HG02763 (cell line): Measurements from ENCODE around the gene COL5A1.

Experiments used
- ATAC-seq: cut with Tn5 transposase; IDR thresholded peaks from one replicate; pipeline ENCODE4 v1.9.1; 2021; ENCODE audit warnings: mild to moderate bottlenecking, moderate library complexity; ENCODE audit not compliant: unreplicated experiment

COL5A1 gene

GRCh38 chr9:134737842-134738580 is 96.4 kb downstream of the COL5A1 start:
- no peak for ATAC-seq

DNA sequence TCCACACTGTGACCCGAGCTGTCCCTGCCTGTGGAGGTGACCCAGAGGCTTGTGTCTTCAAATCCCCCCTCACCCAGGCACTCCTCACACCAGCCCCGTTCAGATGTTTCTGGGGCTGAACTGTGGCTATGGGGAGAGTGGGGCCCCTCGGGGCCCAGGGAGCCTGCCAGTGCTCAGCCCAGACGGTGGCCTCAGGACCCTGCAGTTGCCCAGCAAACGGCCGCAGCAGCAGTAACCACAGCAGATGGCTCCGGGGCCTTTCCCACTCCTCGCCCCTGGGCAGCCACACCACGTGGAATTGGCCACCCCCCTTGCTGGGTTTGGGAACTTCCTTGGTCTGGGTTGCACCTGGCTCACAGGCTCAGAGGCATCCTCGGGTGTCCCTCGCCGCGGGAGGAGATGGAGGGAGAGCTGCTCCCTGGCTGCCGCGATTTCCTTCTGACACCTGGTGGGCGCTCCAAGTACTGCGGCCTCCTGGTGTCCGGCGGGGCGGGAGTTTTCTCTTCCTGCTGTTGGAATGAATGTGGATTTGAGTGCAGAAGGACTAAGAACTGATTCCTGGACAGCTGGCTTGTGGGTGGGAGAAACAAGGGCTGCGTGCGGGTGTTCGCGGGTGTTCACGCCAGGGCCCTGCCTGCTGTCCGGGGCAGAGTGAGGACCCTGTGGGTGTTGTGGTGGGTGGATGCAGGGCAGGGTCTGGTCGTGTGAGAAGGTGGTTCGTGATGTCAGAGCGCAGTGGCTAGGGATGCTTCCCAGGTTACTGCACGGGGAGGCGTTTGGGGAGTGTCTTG is 97.5 kb downstream of the COL5A1 start:
- no peak for ATAC-seq

DNA sequence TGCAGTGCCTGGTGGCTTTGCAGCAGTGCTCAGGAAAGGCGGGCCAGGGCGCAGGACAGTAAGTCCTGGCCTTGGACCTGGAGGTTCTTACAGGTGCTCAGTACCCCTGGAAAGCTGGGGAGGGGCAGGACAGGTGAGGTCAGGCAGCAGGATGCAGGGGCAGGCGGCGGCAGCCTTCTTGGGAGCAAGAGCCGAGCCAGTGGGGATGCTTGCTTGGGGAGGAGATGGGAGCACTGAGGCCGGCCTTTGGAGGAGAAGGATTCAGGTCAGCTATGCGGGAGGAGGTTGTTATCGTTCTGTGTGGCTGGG is 98.0 kb downstream of the COL5A1 start:
- ATAC-seq: no peak

DNA sequence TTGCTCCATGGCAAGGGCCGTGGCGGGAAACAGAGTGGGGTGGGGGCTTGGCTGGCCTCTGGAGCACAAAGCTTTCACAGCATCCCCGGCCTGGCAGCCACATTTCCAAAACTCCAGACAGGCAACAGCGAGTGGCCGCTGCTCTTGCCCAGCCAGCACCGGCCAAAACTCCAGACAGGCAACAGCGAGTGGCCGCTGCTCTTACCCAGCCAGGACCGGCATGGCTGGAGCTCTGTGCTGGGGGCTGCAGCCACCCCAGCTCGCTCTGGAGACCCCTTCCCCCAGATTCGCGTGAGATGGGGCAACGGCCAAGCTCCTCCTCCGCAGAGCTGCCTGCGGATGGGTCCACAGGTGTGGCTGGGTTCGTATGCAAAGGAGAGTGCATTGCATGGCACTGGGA is 98.5 kb downstream of the COL5A1 start:
- ATAC-seq: no peak

DNA sequence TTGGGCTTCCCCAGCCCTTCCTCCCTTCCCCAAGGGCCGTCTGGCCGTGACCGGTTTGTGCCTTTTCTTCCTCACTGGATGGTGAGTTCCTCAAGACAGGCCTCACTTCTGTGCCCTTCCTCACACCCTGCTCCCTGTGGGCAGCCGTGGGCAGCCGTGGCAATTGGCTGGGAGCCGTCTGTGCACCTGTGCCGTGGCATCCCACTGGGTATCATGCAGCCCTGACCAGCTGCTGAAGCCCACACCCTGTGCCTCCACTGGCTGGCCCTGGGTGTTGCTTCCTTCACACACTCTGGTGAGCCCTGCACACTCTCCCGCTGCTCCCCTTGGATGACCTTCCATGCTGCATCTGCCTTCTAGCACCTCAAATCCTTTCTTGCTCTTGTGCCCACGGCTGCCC is 100.2 kb downstream of the COL5A1 start:
- ATAC-seq: no peak

GRCh38 chr9:134742822-134743535 is 101.4 kb downstream of the COL5A1 start:
- no peak for ATAC-seq

GRCh38 chr9:134743853-134744252 is 102.2 kb downstream of the COL5A1 start:
- ATAC-seq: no peak

DNA sequence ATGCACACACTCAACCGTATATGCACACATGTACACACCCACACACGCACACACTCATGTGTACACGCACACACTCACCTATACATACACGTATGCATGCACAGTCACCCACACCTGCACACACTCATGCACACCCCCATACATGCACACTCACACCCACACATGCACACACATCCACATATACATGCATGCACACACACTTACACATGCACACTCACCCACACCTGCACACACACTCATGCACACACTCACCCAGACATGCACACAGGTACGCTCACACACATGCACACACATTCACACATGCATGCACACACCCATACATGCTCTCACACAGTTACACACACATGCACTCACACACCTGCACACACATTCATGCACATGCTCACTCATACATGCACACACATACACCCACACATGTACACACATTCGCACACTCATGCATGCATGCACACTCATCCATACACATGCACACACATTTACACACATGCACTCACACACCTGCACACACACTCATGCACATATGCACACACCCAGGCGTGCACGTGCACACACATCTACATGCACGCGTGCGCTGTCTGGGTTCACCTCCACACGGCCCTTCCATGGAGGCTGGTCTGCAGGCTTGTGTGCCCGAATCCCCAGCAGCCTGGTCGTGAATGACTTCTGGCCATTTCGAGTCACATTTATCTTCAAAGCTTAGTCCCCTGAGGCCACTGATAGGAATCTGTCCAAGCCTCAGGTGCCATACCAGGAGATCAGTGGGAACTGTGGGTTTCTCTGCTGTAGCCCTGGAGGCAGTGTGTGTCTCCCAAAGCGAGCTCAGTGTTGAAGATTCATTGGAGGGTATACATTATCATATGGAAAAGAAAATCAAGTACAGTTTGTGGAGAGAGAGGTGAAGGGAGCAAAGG is 103.0 kb downstream of the COL5A1 start:
- no peak for ATAC-seq

DNA sequence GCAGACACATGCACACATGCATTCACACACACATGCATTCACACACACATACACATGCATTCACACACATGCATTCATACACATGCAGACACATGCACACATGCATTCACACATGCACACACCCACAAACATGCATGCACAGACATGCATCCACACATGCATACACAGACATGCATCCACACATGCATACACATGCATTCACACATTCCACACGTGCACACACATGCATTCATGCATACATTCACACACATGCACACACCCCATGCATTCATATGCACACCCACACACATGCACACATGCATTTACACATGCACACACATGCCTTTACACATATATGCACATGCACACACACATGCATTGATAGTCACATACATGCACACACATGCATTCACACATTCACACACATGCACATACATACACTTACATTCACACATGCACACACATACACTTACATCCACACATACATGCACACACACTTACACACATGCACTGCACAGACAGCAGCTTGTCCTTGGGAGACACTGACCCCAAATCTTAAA is 106.4 kb downstream of the COL5A1 start:
- ATAC-seq: no peak

DNA sequence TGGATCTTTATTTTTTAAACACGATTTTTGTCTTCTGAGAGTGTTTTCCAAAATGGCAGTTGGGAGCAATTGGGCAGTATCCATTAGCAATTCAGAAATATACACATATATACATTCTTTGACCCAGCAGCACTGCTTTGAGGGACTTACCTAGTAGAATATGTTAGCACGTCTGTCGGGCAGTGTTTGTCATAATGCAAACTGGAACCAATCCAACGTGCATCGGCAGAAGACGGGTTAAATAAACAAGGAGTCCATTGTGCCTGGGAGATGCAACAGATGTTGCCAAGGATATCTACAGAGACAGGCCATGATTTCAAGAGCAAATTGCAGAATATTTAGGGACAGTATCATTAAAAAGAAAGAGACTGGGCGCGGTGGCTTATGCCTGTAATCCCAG is 107.0 kb downstream of the COL5A1 start:
- no peak for ATAC-seq

- ATAC-seq: no peak
Observed at GRCh38 chr9:134750450-134751155, 109.0 kb downstream of the COL5A1 start.

DNA sequence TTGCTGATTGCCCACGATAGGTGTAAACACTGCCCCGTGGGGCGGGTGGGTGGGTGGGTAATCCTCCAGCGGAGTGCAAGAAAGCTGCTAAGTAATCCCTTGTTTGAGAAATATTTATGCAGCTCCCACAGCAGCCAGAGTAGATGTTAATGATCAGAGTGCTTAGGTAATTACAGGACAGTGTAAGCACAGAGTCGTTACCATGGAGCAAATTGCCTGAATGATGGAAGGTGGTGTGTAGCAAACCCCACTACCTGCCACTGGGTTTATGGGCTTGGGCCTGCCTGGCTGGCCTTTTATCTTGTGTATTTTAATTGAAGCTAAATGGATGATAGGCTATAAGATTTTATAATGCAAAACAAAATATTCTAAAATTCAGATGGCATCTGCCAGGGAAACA is 110.0 kb downstream of the COL5A1 start:
- ATAC-seq: no peak

DNA sequence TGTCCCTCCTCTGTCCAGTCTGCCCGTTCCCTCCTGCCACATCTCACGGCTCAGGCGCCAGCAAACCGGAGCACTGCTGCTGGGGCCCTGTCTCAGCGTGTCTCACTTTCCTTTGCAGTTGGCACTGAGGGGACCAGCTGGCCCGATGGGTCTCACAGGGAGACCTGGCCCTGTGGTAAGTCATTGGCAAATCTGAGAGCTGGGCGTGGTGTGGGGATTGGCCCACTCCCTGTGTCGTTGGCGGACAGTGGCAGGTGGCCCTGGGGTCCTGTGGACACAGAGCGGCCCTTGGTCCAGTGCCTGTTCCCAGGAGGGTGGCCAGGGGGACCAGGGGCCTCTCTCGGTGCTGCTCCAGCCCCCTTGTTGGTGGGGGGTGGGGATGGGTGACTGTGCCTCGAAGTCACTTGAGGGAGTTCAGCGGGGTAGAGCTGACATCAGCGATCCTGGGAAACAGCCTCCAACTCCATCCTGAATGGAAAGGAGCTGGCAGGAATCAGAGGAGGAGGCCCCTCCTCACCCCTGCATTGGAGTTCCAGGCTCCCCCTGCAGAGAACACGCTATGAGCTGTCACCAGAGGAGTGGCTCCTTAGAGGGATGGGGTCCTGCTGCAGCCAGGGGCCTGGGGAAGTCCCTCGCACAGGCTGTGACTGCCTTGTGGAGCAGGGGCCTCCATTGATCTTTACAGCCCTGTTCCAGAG is 111.0 kb downstream of the COL5A1 start:
- ATAC-seq: no peak

DNA sequence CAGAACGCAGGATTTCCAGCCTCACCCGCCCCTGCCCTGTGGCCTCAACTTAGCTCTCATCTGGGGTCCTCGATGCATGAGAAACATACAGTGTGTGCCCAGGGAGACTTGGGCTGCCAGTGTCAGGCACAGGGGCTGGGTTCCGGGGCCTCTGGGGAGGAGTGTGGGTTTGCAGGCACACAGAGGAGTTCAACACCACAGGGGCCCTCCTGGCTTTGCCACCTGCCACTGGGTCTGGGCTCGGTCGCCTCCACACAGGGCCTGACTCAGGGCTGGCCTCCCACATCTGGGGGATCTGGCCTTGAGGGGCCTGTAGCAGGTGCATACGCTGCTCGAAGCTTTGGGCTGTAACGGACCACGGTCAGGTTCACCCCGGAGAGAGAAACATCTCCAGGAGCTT is 111.6 kb downstream of the COL5A1 start:
- ATAC-seq: no peak

GRCh38 chr9:134755221-134755907 is 113.8 kb downstream of the COL5A1 start:
- ATAC-seq: no peak

DNA sequence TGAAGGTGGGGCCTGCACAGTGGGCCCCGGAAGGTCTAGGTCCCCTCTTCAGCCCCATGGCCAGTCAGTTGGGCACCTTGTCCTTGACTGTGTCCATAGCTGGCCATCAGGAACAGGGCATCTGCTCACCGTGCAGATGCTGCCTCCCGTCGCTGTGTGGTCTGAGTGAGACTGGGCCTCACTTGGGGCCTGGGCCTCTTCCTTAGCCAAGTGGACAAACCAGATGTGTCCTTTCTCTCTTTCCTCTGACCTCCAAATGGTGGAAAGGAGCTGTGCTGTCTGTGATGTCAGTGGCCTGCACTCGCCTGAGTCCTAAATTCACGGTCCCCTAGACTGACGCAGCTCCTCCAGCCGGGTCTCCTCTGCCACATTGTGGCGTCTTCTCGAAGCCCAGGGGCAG is 114.5 kb downstream of the COL5A1 start:
- ATAC-seq: no peak

- no peak for ATAC-seq
Observed at GRCh38 chr9:134757216-134757975, 115.8 kb downstream of the COL5A1 start.

DNA sequence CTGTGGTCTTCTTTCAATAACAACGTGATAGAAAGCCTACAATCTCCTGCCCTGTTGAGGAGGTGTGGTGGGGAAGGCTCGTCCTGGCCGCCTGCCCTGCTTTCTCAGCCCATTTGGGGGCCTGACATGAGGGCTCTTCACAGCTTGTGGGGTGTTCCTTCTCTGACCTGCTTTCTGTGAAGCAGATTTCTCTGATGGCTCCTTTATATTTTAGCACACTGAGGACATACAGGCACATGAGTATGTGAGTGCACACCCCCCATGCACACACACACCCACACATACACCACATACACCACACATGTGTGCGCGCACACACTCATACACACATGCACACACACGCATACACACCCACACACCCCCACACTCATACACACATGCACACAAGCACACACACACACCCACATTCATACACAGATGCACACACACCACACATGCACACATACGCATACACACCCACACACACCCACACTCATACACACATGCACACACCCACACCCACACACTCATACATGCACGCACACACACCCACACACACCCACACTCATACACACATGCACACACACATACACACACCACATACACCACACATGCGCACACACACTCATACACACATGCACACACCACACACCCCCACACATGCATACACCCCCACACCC is 117.5 kb downstream of the COL5A1 start:
- no peak for ATAC-seq
